Measurements from ENCODE around the gene TMEM242. TPM values are rescaled to one million over a fixed set of nuclear protein-coding genes. Genes with fewer than 3 reads are reported as not detected.

Gene TMEM242
- total RNA-seq, 1 experiment from 2014 or later = 4.6 TPM

GRCh38 chr6:157265186-157265585 lies 58.1 kb downstream of the TMEM242 start:
- Histone ChIP-seq H3K4me3 (ENCODE audit: insufficient read depth, low read depth, low read length) (no peak overlapping the region), H3K36me3 (replicated peaks; ENCODE audit: control insufficient read depth, insufficient read depth, low read length) (no peaks in the 10 kb centered on the region), H3K27me3 (ENCODE audit: control insufficient read depth, insufficient read depth, low read length) (no peaks in the 10 kb centered on the region; the same call in 1 of the 2 replicates)
- DNase-seq = no peak

DNA sequence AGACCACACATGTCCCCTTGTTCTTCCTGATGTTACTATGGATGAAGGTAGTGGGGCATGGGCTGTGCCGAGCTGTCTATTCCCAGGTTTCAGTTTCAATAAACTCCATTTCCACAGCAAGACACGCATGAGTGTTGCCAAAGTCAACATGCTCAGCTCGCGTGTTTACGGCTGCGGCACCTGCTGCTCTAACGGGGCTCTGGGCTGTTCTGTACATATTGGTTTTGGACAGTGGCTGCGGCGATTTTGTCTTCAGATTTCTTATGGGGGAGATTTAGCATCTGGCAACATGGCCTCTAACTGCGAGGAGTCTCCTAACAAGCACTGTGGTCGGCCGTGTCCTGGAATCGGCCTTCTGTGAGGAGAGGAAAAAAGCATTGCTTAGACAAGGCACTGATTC lies 58.6 kb downstream of the TMEM242 start:
- DNase-seq = no peak
- H3K27me3 ChIP-seq (ENCODE audit: control insufficient read depth, insufficient read depth, low read length) = no peaks in the 10 kb centered on the region; the same call in 1 of the 2 replicates
- H3K4me3 ChIP-seq (ENCODE audit: insufficient read depth, low read depth, low read length) = no peak overlapping the region

GRCh38 chr6:157263881-157264397 lies 59.4 kb downstream of the TMEM242 start:
- H3K4me3 ChIP-seq (ENCODE audit: insufficient read depth, low read depth, low read length) = no peak overlapping the region
- DNase-seq = no peak
- H3K36me3 ChIP-seq (replicated peaks; ENCODE audit: control insufficient read depth, insufficient read depth, low read length) = no peaks in the 10 kb centered on the region
- H3K27me3 ChIP-seq (ENCODE audit: control insufficient read depth, insufficient read depth, low read length) = no peaks in the 10 kb centered on the region; the same call in 1 of the 2 replicates

More for the DNA sequence above, 58.6 kb downstream of the TMEM242 start:
- H3K36me3 ChIP-seq (replicated peaks; ENCODE audit: control insufficient read depth, insufficient read depth, low read length) = no peaks in the 10 kb centered on the region

DNA sequence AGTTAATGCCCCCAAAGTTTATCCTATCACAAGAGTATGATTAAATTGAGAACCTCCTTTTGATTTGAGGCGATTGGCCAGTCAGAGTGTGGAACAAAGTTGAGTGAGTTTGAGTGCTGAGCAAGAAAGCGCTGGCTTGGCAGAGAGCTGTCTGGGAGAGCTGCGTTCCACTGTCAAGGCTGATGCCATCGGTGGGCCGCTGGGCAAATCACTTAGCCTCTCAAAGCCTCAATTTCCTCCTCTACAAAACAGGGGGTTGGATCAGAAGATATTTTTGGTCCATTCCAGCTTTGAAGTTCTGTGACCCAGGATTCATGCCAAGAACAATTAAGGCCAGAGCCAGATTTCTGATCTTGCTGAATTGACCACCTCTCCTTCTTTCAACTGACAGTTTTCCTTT lies 60.2 kb downstream of the TMEM242 start:
- Histone ChIP-seq H3K36me3 (replicated peaks; ENCODE audit: control insufficient read depth, insufficient read depth, low read length) (no peaks in the 10 kb centered on the region), H3K4me3 (ENCODE audit: insufficient read depth, low read depth, low read length) (no peak overlapping the region), H3K27me3 (ENCODE audit: control insufficient read depth, insufficient read depth, low read length) (no peaks in the 10 kb centered on the region; the same call in 1 of the 2 replicates)
- no peak for DNase-seq

- Histone ChIP-seq H3K27me3 (ENCODE audit: control insufficient read depth, insufficient read depth, low read length) (no peaks in the 10 kb centered on the region; the same call in 1 of the 2 replicates), H3K36me3 (replicated peaks; ENCODE audit: control insufficient read depth, insufficient read depth, low read length) (no peaks in the 10 kb centered on the region), H3K4me3 (ENCODE audit: insufficient read depth, low read depth, low read length) (no peak overlapping the region)
- DNase-seq = no peak
Measured at GRCh38 chr6:157261606-157262005, 61.7 kb downstream of the TMEM242 start.

DNA sequence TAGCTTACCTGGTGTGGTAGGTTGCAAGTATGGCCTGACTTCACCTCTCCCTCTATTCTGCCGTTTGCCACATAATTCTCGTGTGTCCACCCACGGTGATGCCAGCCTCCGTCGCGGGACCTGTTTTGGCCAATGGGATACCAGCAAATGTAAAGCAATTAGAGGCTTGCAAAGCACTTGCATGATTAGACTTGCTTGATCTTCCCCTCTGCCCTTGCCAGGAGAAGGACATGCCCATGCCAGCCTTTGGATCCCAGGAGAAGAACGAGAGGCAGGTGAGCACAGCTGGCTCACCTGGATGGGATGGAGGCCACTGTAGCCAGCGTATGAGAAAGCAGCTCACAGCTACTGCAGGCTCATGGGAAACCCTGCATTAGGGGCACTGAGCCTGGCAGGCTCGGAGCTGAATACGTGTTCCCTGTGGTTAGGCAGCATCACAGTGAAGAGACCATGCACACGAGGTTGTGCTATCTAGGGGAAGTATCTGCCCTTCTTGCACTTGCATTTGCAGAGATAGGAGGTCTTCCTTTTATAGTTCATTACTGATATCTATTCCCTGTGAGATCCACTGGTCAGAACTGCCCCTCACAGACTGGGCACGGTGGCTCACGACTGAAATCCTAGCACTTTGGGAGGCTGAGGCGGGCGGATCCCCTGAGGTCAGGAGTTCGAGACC lies 62.4 kb downstream of the TMEM242 start:
- H3K4me3 ChIP-seq (ENCODE audit: insufficient read depth, low read depth, low read length) = no peak overlapping the region
- H3K36me3 ChIP-seq (replicated peaks; ENCODE audit: control insufficient read depth, insufficient read depth, low read length) = no peaks in the 10 kb centered on the region
- no peak for DNase-seq
- no peaks in the 10 kb centered on the region; the same call in 1 of the 2 replicates for H3K27me3 ChIP-seq (ENCODE audit: control insufficient read depth, insufficient read depth, low read length)

- DNase-seq = no peak
- H3K36me3 ChIP-seq (replicated peaks; ENCODE audit: control insufficient read depth, insufficient read depth, low read length) = no peaks in the 10 kb centered on the region
- H3K27me3 ChIP-seq (ENCODE audit: control insufficient read depth, insufficient read depth, low read length) = no peaks in the 10 kb centered on the region; the same call in 1 of the 2 replicates
- H3K4me3 ChIP-seq (ENCODE audit: insufficient read depth, low read depth, low read length) = no peak overlapping the region
Measured at GRCh38 chr6:157259443-157259842, 63.9 kb downstream of the TMEM242 start.

DNA sequence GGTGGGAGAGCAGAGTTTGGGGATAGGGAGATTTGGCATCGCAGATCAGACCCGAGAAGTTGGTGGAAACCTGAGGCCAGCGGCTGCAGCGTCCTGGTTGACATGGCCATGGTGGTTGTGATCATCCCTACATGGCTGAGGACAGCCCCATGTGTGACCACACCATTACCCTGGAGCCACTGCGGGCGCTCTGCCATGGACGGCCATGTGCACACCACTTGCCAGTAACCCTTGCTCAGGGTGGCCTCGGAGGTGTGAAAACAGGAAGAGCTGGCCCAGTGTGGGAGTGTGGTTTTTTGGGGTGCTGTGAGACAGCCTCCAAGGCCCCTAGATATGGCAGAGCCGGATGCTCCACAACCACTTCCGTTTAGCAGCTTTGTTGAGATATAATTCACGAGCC lies 64.4 kb downstream of the TMEM242 start:
- Histone ChIP-seq H3K4me3 (ENCODE audit: insufficient read depth, low read depth, low read length) (no peak overlapping the region), H3K36me3 (replicated peaks; ENCODE audit: control insufficient read depth, insufficient read depth, low read length) (no peaks in the 10 kb centered on the region), H3K27me3 (ENCODE audit: control insufficient read depth, insufficient read depth, low read length) (no peaks in the 10 kb centered on the region; the same call in 1 of the 2 replicates)
- no peak for DNase-seq

DNA sequence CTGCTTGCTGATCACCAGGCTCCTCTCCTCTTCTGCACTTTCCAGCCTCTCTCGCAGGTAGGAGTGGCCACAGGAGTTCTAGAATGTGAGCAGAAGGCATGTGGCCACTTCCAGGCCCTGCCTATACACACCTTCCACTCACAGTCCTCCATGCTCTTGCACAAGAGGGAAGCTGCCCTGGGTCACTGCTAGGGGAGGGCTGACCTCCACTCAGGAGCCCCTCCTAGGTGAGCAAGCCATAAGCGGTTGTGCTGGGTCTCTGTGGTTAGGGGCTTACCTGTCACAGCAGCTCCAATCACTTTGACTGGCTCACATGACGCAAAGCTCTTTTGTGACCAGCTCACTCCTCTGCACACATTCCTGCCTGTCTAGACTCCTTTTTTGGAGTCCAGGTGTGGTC lies 68.2 kb downstream of the TMEM242 start:
- no peak overlapping the region for H3K4me3 ChIP-seq (ENCODE audit: insufficient read depth, low read depth, low read length)
- no peak for DNase-seq
- no peaks in the 10 kb centered on the region for H3K36me3 ChIP-seq (replicated peaks; ENCODE audit: control insufficient read depth, insufficient read depth, low read length)
- H3K27me3 ChIP-seq (ENCODE audit: control insufficient read depth, insufficient read depth, low read length) = no peaks in the 10 kb centered on the region

GRCh38 chr6:157254538-157254937 lies 68.8 kb downstream of the TMEM242 start:
- DNase-seq = no peak
- Histone ChIP-seq H3K36me3 (replicated peaks; ENCODE audit: control insufficient read depth, insufficient read depth, low read length) (no peaks in the 10 kb centered on the region), H3K4me3 (ENCODE audit: insufficient read depth, low read depth, low read length) (no peak overlapping the region), H3K27me3 (ENCODE audit: control insufficient read depth, insufficient read depth, low read length) (no peaks in the 10 kb centered on the region)

DNA sequence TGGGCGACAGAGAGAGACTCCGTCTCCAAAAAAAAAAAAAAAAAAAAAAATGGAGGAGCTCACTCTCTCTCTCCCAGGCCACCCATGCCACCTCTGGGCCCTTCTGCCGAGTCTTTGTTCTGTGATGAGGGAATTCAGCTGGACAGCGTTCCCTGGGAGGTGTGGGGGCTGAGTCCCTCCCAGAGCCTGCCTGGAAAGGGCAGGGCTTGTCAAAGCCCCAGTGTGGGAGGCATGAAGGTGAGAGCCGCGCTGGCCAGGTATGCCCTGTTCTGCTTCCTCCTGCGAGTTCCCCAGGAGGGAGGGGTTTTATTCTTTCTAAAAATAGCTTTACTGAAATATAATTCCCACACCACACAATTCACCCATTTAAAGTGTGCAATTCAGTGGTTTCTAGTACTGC lies 69.6 kb downstream of the TMEM242 start:
- no peaks in the 10 kb centered on the region for H3K36me3 ChIP-seq (replicated peaks; ENCODE audit: control insufficient read depth, insufficient read depth, low read length)
- no peaks in the 10 kb centered on the region for H3K27me3 ChIP-seq (ENCODE audit: control insufficient read depth, insufficient read depth, low read length)

GRCh38 chr6:157253017-157253416 lies 70.3 kb downstream of the TMEM242 start:
- Histone ChIP-seq H3K36me3 (replicated peaks; ENCODE audit: control insufficient read depth, insufficient read depth, low read length) (no peaks in the 10 kb centered on the region), H3K4me3 (ENCODE audit: insufficient read depth, low read depth, low read length) (no peak overlapping the region), H3K27me3 (ENCODE audit: control insufficient read depth, insufficient read depth, low read length) (no peaks in the 10 kb centered on the region)
- DNase-seq = no peak

More for the DNA sequence above, 69.6 kb downstream of the TMEM242 start:
- no peak for DNase-seq
- H3K4me3 ChIP-seq (ENCODE audit: insufficient read depth, low read depth, low read length) = no peak overlapping the region

DNA sequence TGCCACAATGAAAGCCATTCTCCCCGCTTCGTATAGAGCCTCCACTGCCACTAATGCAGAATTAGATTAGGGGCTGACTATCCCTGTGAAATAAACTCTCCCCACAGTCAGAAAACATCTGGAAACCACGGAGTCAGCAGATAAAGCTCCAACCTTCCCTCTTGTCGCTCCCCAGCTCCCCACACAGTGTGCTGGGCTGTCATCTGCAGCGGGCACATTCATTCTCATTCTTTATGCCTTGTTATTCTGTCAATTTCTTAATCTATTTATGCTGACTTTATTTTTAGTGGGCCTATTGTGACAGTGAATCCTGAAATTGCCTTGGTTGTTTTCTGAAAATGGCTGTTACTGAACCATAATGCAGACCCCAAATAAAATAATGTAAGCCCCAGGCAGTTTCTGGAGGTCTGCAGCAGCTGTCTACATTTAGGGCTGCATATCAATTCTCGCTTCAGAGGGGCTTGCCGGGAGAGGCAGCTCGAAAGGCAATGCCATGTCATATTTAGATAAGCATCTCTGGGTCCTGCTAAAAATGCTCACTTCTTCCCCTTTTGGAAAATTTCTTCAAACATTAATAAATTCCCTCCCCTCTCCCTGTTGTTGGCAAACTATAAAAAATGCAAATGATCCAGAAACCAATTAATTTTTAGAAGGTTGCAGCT lies 71.6 kb downstream of the TMEM242 start:
- no peaks in the 10 kb centered on the region for H3K36me3 ChIP-seq (replicated peaks; ENCODE audit: control insufficient read depth, insufficient read depth, low read length)
- no peak for DNase-seq
- no peaks in the 10 kb centered on the region for H3K27me3 ChIP-seq (ENCODE audit: control insufficient read depth, insufficient read depth, low read length)
- no peak overlapping the region for H3K4me3 ChIP-seq (ENCODE audit: insufficient read depth, low read depth, low read length)

DNA sequence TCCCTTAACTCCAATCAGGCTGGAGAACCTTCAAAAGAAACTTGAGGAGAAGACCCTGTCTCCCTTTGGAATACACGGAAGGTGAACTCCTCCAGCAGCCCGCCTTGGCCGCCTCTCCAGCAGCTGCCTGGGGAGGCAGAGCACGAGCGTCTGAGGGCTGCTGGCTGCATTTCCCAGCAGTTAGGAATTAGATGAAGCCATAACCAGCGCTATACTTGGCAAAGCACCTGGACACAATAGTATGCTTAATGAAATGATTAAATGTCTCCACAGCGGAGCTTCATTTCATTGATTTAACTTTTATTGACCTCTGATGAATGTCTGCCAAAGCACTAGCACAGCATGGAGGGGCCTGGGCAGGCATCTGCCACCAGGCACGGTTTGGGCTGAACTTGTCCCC lies 73.5 kb downstream of the TMEM242 start:
- Histone ChIP-seq H3K27me3 (ENCODE audit: control insufficient read depth, insufficient read depth, low read length) (no peaks in the 10 kb centered on the region), H3K36me3 (replicated peaks; ENCODE audit: control insufficient read depth, insufficient read depth, low read length) (no peaks in the 10 kb centered on the region), H3K4me3 (ENCODE audit: insufficient read depth, low read depth, low read length) (no peak overlapping the region)
- no peak for DNase-seq

GRCh38 chr6:157248264-157248663 lies 75.1 kb downstream of the TMEM242 start:
- no peak for DNase-seq
- H3K36me3 ChIP-seq (replicated peaks; ENCODE audit: control insufficient read depth, insufficient read depth, low read length) = no peaks in the 10 kb centered on the region
- no peaks in the 10 kb centered on the region for H3K27me3 ChIP-seq (ENCODE audit: control insufficient read depth, insufficient read depth, low read length)
- H3K4me3 ChIP-seq (ENCODE audit: insufficient read depth, low read depth, low read length) = no peak overlapping the region
